Stimulated activated CD4-positive, alpha-beta T cell treated with anti-CD3 and anti-CD28 coated beads, TNF-alpha, amount 100 ng/mL, for 24 hours (primary cell): ENCODE results near the gene SERPIND1.
"Not testable (repeated sequence)": the region's sequence is repeated elsewhere in the genome, so short reads cannot be mapped to it uniquely, and the experiment has no call there.

Experiments used
- DNase-seq, 3 experiments: peaks; one replicate each; pipeline ENCODE4 v3.0.0-alpha.2; 2020; ENCODE audit warnings: low read depth in 3 of 3

SERPIND1 gene

GRCh38 chr22:20811971-20812660, 38.2 kb downstream of the SERPIND1 start:
- no peak for DNase-seq

DNA sequence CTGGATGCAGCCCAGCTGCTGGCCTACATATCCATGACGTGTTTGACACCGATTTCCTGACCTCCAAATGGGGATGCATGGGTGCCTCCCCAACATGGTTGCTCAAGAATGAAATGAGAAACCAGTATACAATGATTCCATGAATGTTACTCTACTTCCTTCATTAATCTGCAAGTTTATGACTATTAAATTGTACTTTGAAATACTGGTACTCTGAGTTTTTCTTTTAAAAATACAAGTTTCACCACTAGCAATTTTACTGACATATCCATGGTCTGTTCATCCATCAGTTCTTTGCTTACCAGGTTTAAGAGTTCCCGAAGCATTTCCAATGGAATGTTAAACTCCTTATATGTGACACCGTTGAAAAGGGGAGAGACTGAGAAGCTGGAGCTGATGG, 39.1 kb downstream of the SERPIND1 start:
- DNase-seq = no peak

GRCh38 chr22:20814221-20814808, 40.4 kb downstream of the SERPIND1 start:
- no peak for DNase-seq

DNA sequence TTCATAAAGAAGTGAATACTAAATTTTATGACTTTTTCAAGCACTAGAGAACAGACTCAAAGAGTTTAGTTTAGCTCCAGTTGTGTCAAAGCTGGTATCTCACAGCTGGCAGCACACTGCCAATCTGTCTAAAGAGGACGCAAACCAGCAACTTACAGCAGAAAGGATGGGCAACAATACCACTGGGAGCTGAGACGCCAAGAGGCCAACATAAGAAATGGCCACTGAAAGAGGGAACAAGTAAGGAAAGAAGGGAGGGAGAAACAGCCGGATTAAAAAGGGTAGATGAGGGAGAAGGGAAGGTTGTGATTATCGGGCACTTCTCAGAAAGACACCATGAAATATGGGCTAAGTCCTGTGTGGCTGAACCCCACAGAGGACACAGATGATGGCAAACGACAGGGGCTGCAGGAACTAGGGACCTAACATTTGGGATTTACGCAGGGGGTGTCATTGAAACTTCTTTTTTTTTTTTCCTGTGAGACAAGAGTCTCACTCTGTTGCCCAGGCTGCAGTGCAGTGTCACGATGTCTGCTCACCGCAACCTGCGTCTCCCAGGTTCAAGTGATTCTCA, 41.7 kb downstream of the SERPIND1 start:
- DNase-seq = no peak

GRCh38 chr22:20816559-20816958, 42.6 kb downstream of the SERPIND1 start:
- DNase-seq = no peak

- DNase-seq = no peak
These were observed 44.6 kb downstream of the SERPIND1 start for GRCh38 chr22:20818471-20818870.

DNA sequence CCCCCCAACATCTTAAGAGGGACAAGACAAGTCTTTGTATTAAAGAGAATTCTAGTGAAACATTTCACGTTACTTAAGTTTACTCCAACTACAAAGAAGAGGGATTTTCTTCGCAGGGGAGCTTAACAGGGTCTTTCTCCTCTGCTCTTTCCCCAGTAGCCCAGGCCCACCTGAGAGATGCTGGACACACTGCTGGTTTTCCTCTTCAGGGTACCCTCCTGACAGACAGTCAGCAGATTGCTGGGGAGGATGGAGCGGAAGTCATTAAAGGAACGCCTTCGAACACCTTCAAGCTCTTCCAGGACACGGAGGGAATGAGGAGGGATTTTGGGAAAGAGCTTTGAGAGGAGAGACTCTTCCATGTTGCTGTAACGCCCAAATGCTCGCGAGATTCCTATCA, 45.6 kb downstream of the SERPIND1 start:
- no peak for DNase-seq

- not testable (repeated sequence) for DNase-seq
These were observed 47.9 kb downstream of the SERPIND1 start for GRCh38 chr22:20821717-20822239.

GRCh38 chr22:20822240-20822639, 48.3 kb downstream of the SERPIND1 start:
- no peak for DNase-seq

GRCh38 chr22:20823264-20823663, 49.4 kb downstream of the SERPIND1 start:
- DNase-seq = no peak

GRCh38 chr22:20825216-20825615, 51.3 kb downstream of the SERPIND1 start:
- DNase-seq = not testable (repeated sequence)

DNA sequence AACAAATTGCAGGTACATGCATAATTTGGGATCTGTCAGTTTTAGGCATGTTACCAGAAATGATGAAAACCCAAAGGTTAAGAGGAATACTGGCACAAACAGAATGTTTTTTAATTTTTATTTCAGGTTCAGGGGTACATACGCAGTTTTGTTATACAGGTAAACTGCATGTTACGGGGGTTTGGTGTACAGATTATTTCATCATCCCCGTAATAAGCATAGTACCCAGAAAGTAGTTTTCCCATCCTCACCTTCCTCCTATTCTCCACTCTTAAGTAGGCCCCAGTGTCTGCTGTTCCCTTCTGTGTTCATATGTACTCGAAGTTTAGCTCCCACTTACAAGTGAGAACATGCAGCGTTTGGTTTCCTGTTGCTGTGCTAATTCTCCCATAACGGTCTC, 51.7 kb downstream of the SERPIND1 start:
- DNase-seq = no peak

DNA sequence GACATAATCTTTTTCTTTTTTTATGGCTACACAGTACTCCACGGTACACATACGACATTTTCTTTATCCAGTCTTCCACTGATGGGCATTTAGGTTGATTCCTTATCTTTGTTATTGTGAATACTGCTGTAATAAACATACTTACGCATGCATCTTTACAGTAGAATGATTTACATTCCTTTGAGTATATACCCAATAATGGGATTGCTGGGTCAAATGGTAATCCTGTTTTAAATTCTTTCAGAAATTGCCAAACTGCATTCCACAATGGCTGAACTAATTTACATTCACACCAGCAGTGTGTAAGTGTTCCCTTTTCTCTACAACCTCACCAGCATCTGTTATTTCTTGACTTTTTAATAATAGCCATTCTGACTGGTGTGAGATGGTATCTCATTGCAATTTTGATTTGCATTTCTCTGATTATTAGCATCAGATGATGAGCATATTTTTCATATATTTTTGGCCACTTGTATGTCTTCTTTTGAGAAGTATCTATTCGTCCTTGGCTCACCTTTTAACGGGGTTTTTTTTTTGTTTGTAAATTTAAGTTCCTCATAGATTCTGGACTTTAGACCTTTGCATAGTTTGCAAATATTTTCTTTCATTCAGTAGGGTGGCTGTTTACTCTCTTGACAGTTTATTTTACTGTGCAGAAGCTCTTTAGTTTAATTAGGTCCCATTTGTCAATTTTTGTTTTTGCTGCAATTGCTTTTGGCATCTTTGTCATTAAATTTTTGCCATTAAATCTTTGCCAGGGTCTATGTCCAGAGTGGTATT, 52.6 kb downstream of the SERPIND1 start:
- not testable (repeated sequence) for DNase-seq

DNA sequence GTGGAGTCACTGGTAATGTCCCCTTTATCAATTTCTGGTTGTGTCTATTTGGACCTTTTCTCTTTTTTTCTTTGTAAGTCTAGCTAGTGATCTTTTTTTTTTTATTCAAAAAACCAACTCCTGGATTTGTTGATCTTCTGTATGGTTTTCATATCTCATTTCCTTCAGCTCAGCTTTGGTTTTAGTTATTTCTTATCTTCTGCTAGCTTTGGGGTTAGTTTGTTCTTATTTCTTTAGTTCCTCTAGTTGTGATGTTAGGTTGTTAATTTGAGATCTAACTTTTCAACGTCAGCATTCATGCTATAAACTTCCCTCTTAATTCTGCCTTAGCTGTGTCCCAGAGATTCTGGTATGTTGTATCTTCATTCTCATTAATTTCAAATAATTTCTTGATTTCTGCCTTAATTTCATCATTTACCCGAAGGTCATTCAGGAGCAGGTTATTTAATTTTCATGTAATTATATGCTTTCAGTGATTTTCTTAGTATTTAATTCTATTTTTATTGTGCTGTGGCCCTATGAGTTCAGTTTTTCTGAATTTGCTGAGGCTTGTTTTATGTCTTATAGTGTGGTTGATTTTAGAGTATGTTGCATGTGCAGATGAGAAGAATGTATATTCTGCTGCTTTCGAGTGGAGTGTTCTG, 55.7 kb downstream of the SERPIND1 start:
- no peak for DNase-seq

GRCh38 chr22:20833225-20833665, 59.3 kb downstream of the SERPIND1 start:
- no peak for DNase-seq

DNA sequence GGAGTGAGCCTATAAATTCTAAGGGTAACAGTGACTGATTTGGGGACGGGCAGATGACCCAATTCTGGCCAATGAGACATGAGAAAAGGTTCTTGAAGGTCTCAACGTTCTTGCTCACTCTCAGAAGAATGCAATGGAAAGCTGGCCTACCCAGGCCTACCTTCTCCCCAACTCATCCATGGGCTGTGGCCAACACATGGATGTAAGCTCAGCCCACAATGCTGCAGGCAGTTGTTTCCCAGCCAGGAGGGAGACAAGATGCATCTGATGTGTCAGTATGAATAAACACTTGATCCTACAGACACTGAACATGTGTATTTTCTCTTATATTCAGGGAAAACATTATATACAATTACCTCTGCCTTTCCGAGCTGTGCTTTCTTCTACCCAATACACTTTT, 60.3 kb downstream of the SERPIND1 start:
- DNase-seq = no peak

GRCh38 chr22:20834725-20835124, 60.8 kb downstream of the SERPIND1 start:
- no peak for DNase-seq
